LNCaP clone FGC (cell line): ENCODE data around the gene PRUNE2.

Experiments
- DNase-seq: peaks from one replicate; pipeline ENCODE4 v3.0.0-alpha.2; 2011; ENCODE audit warnings: low read depth
- H3K4me3 ChIP-seq: 2 replicates; pipeline ENCODE4 v1.5.1; 2011; ENCODE audit warnings: mild to moderate bottlenecking, low read depth, low read length, control low read depth
- CTCF ChIP-seq: IDR thresholded peaks from 2 replicates; pipeline ENCODE4 v1.5.1; 2012; ENCODE audit warnings: mild to moderate bottlenecking; ENCODE audit not compliant: control insufficient read depth, insufficient read depth; ENCODE audit errors: extremely low read depth

PRUNE2 gene

GRCh38 chr9:76893395-76893932 lies 12.4 kb downstream of the PRUNE2 start:
- TF ChIP-seq CTCF = no peak
- DNase-seq = no peak
- H3K4me3 ChIP-seq = no peak overlapping the region

- TF ChIP-seq CTCF = no peak
- DNase-seq = no peak
- H3K4me3 ChIP-seq = no peak overlapping the region
These were observed 14.0 kb downstream of the PRUNE2 start for GRCh38 chr9:76891874-76892273.

GRCh38 chr9:76891279-76891678 lies 14.6 kb downstream of the PRUNE2 start:
- no peak for DNase-seq
- no peak for TF ChIP-seq CTCF
- H3K4me3 ChIP-seq = no peak overlapping the region

GRCh38 chr9:76887951-76888350 lies 18.0 kb downstream of the PRUNE2 start:
- no peak for DNase-seq
- no peak overlapping the region for H3K4me3 ChIP-seq
- no peak for TF ChIP-seq CTCF

- TF ChIP-seq CTCF = no peak
- DNase-seq = no peak
- H3K4me3 ChIP-seq = no peak overlapping the region
These were observed 18.7 kb downstream of the PRUNE2 start for GRCh38 chr9:76887003-76887821.

- no peak overlapping the region for H3K4me3 ChIP-seq
- no peak for TF ChIP-seq CTCF
- no peak for DNase-seq
These were observed 19.6 kb downstream of the PRUNE2 start for GRCh38 chr9:76886318-76886717.
